Activated naive CD4-positive, alpha-beta T cell treated with anti-CD3 and anti-CD28 coated beads for 36 hours (primary cell): Measurements from ENCODE around the gene CHMP1A. TPM values are rescaled to one million over a fixed set of nuclear protein-coding genes. Genes with fewer than 3 reads are reported as not detected.
"Not testable (repeated sequence)": the region's sequence is repeated elsewhere in the genome, so short reads cannot be mapped to it uniquely, and the experiment has no call there.

Experiments used
- CTCF ChIA-PET: fragments of 350-600 bp; sonication (Branson Sonifier 250); formaldehyde crosslinking; loops from one replicate; lab custom pipeline; 2021; ENCODE audit warnings: antibody characterized with exemption; lab: Charles Lee
- DNase-seq: peaks from one replicate; pipeline ENCODE4 v3.0.0-alpha.2; 2020
- H3K27ac Mint-ChIP-seq: one replicate; pipeline ENCODE4 v1.8.0; 2021; ENCODE audit warnings: mild to moderate bottlenecking, mixed read lengths
- H3K27me3 Mint-ChIP-seq: one replicate; pipeline ENCODE4 v1.8.0; 2021; ENCODE audit warnings: low read depth, mixed read lengths
- H3K36me3 Mint-ChIP-seq: one replicate; pipeline ENCODE4 v1.8.0; 2021; ENCODE audit warnings: low read depth, mixed read lengths
- H3K4me1 Mint-ChIP-seq: one replicate; pipeline ENCODE4 v1.8.0; 2021; ENCODE audit warnings: low read depth, mixed read lengths
- H3K4me3 Mint-ChIP-seq: one replicate; pipeline ENCODE4 v1.8.0; 2021; ENCODE audit warnings: mild to moderate bottlenecking, moderate library complexity, mixed read lengths
- H3K9me3 Mint-ChIP-seq: one replicate; pipeline ENCODE4 v1.8.0; 2021; ENCODE audit warnings: mixed read lengths
- intact Hi-C: fragments of 100-400 bp; cut with micrococcal nuclease; formaldehyde crosslinking; loops from one replicate; pipeline ENCODE4 v1.15.1; 2023
- total RNA-seq, 2 experiments: library from RNA; stranded (reverse); gene quantifications; one replicate each; pipeline ENCODE4 v1.2.3, GENCODE V29; 2021

Gene CHMP1A
- 10 to 100 TPM; 46.8 to 48.4 TPM for total RNA-seq

DNA sequence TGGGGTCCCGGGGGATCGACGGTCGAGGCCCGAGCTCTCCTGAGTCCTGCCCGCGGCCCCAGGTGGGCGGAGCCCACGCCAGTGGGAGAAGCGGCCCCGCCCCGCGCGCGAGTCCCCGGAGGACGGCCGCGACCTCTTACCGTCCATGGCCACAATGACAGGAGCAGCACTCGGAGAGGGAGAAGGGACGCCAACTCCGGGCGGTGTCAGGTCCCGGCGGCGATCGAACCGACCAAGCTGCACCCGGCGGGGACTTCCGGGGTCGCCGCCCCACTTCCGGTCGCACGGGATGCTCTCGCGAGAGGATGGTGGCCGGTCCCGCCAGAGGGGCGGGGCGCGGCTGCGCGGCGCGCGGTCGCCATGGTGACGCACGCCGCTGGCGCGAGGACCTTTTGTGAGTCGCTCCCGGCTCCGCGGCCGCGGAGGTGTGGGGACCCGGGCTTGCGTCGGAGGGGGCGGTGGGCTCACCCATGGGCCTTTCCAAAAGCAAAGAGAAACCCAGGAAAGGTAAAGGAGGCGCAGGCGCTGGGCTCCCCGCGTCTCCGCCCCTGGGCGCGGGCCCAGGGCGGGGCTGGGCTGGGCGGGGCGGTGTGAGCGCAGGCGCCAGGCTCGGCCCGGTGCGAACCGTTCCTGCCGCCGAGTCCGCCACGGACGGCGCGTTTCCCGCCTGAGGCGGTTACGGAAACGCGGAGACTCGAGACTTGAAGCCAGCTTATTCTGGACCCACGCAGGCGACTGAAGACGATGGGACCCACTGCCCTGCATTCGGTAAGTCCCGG lies at the start of gene CHMP1A, which contains the start of gene SPATA33:
Gene CHMP1A (minus strand): TSS at position 267 of the 779 bp plus-strand sequence. CDS start 120 bp downstream, at position 147.
Gene SPATA33 (plus strand): TSS at position 395 of the 779 bp plus-strand sequence. CDS start 76 bp downstream, at position 471.
- peak; percentile 92 for DNase-seq
- H3K27ac Mint-ChIP-seq: peak within 1 kb of the TSS; percentile 77
- H3K4me1 Mint-ChIP-seq: peaks cover 32% of the 10 kb centered on the region
- H3K9me3 Mint-ChIP-seq: no peaks in the 10 kb centered on the region
- intact Hi-C loops: loop anchor here (1.0 to 10.0 kb wide), 3 partner anchors 29 to 413 kb away; partner anchors contain the start of gene CDK10
- H3K4me3 Mint-ChIP-seq: peak within 1 kb of the TSS; percentile 91
- peaks cover 28% of the 10 kb centered on the region for H3K36me3 Mint-ChIP-seq
- no peaks in the 10 kb centered on the region for H3K27me3 Mint-ChIP-seq
- CTCF ChIA-PET: no interaction called here

GRCh38 chr16:89706518-89707260 lies 49.2 kb upstream of the CHMP1A start:
- CTCF ChIA-PET: interaction anchor here (0.5 to 4.2 kb wide), 25 partner anchors 8 to 376 kb away, joined by 3 to 66 read pairs (median 4); partner anchors contain the start of gene VPS9D1
- no peak for DNase-seq
- H3K27ac Mint-ChIP-seq: no peak overlapping the region
- H3K9me3 Mint-ChIP-seq: no peaks in the 10 kb centered on the region
- no peak overlapping the region for H3K4me3 Mint-ChIP-seq
- no peaks in the 10 kb centered on the region for H3K27me3 Mint-ChIP-seq
- peaks cover 16% of the 10 kb centered on the region for H3K4me1 Mint-ChIP-seq
- intact Hi-C loops: loop anchor here (1.0 kb wide), 2 partner anchors 87 to 155 kb away; no protein-coding TSS in a partner anchor
- H3K36me3 Mint-ChIP-seq: no peaks in the 10 kb centered on the region

- intact Hi-C loops: no loop called here
- no peaks in the 10 kb centered on the region for H3K36me3 Mint-ChIP-seq
- no peak overlapping the region for H3K27ac Mint-ChIP-seq
- H3K9me3 Mint-ChIP-seq: no peaks in the 10 kb centered on the region
- peaks cover 22% of the 10 kb centered on the region for H3K4me1 Mint-ChIP-seq
- CTCF ChIA-PET: interaction anchor here (0.7 to 4.2 kb wide), 10 partner anchors 9 to 205 kb away, joined by 3 to 66 read pairs (median 7); partner anchors contain the start of gene TCF25
- H3K4me3 Mint-ChIP-seq: no peak overlapping the region
- DNase-seq: no peak
- no peaks in the 10 kb centered on the region for H3K27me3 Mint-ChIP-seq
These were observed 47.5 kb upstream of the CHMP1A start for GRCh38 chr16:89705006-89705405.

DNA sequence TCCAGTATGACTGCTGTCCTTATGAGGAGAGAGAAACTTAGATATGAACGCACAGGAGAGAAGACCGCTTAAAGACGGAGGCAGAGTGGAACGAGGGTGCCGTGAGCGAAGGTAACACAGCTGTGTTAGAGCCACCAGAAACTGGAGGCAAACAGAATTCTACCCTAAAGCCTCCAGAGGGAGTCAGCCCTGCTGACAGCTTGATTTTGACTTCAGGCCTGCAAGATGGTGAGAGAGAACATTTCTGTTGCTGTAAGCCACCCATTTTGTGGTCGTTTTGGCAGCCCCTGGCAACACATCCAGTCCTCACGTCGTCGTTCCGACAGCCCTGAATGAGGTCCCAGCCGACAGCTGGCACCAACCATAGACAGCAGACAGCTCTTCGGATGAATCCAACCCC lies 46.8 kb upstream of the CHMP1A start:
- intact Hi-C loops: loop anchor here (5.0 kb wide), 1 partner anchor 293 kb away; no protein-coding TSS in a partner anchor
- CTCF ChIA-PET: interaction anchor here (0.7 to 3.8 kb wide), 6 partner anchors 13 to 156 kb away, joined by 3 to 38 read pairs (median 3); no protein-coding TSS in a partner anchor
- H3K27me3 Mint-ChIP-seq: no peaks in the 10 kb centered on the region
- H3K9me3 Mint-ChIP-seq: no peaks in the 10 kb centered on the region
- peaks cover 25% of the 10 kb centered on the region for H3K4me1 Mint-ChIP-seq
- no peaks in the 10 kb centered on the region for H3K36me3 Mint-ChIP-seq
- H3K27ac Mint-ChIP-seq: no peak overlapping the region
- no peak for DNase-seq
- no peak overlapping the region for H3K4me3 Mint-ChIP-seq

- H3K4me3 Mint-ChIP-seq: peak within 1 kb of the TSS; percentile 75
- H3K27ac Mint-ChIP-seq: peak within 1 kb of the TSS; percentile 63
- H3K4me1 Mint-ChIP-seq: peaks cover 25% of the 10 kb centered on the region
- H3K36me3 Mint-ChIP-seq: no peaks in the 10 kb centered on the region
- intact Hi-C loops: loop anchor here (1.0 to 5.0 kb wide), 9 partner anchors 10 to 296 kb away; partner anchors contain the start of genes CDK10, CHMP1A, SPATA33 and ZNF276
- CTCF ChIA-PET: interaction anchor here (0.6 to 3.2 kb wide), 11 partner anchors 14 to 319 kb away, joined by 3 to 28 read pairs (median 5); partner anchors contain the start of genes CDK10 and TCF25
- no peaks in the 10 kb centered on the region for H3K9me3 Mint-ChIP-seq
- no peaks in the 10 kb centered on the region for H3K27me3 Mint-ChIP-seq
- peak; percentile 97 for DNase-seq
These were observed 44.2 kb upstream of the CHMP1A start, which contains the start of gene SPATA2L for GRCh38 chr16:89701425-89702406. Gene SPATA2L (minus strand): TSS chr16:89701705. CDS start chr16:89701232, 473 bp downstream.

DNA sequence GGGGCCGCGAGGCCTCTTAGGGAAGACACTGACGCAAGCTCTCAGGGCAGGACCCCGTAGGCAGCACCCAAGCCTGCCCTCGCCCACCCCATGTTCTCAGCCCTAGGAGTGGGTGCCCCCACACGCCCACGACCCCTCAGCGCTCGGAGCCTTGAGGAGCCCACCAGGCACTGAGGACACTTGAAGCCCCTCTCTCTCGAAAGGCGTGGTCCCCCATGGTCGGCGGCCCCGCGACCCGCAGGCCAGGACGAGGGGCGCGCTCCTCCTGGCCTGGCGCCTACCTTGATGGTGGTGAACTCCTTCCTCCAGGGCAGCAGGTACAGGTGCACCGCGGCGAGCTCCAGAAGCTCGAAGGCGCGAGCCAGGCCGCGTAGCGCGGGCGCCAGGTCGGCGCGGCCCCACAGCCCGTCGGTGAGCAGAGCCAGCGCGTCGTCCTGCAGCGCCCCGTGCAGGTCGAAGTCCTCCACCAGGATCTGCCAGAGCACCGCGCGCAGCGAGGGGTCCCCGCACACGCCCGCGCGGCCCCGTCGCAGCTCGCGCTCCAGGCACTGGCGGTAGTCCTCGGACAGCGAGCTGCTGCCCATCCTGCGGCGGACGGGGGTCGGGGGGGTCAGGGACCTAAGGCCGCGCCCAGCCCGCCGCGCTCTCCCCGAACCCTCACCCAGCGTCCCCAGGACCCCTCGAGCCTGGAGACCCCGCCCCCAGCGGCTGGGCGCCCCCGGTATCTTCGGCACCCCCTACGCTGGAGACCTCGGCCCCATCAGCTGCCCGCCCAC lies 43.3 kb upstream of the CHMP1A start:
- CTCF ChIA-PET: interaction anchor here (0.7 to 3.2 kb wide), 29 partner anchors 9 to 320 kb away, joined by 3 to 28 read pairs (median 4); partner anchors contain the start of genes CDK10 and TCF25
- H3K4me3 Mint-ChIP-seq: peak overlapping the region; percentile 75
- no peaks in the 10 kb centered on the region for H3K27me3 Mint-ChIP-seq
- peak overlapping the region; percentile 63 for H3K27ac Mint-ChIP-seq
- intact Hi-C loops: loop anchor here (1.0 to 5.0 kb wide), 8 partner anchors 15 to 296 kb away; partner anchors contain the start of genes CDK10, FANCA, RPL13 and ZNF276
- H3K9me3 Mint-ChIP-seq: no peaks in the 10 kb centered on the region
- no peaks in the 10 kb centered on the region for H3K36me3 Mint-ChIP-seq
- DNase-seq: peak; percentile 65
- H3K4me1 Mint-ChIP-seq: peaks cover 22% of the 10 kb centered on the region

- H3K4me3 Mint-ChIP-seq: peak overlapping the region; percentile 75
- peaks cover 20% of the 10 kb centered on the region for H3K4me1 Mint-ChIP-seq
- no peaks in the 10 kb centered on the region for H3K9me3 Mint-ChIP-seq
- intact Hi-C loops: loop anchor here (1.0 to 5.0 kb wide), 4 partner anchors 116 to 297 kb away; partner anchors contain the start of genes FANCA and RPL13
- DNase-seq: peak; percentile 98
- CTCF ChIA-PET: interaction anchor here (0.6 to 3.2 kb wide), 32 partner anchors 10 to 368 kb away, joined by 3 to 28 read pairs (median 4); partner anchors contain the start of genes CDK10 and TCF25
- H3K27me3 Mint-ChIP-seq: no peaks in the 10 kb centered on the region
- H3K36me3 Mint-ChIP-seq: peaks cover 2% of the 10 kb centered on the region
- no peak overlapping the region for H3K27ac Mint-ChIP-seq
These were observed 42.7 kb upstream of the CHMP1A start for GRCh38 chr16:89700100-89700648.

DNA sequence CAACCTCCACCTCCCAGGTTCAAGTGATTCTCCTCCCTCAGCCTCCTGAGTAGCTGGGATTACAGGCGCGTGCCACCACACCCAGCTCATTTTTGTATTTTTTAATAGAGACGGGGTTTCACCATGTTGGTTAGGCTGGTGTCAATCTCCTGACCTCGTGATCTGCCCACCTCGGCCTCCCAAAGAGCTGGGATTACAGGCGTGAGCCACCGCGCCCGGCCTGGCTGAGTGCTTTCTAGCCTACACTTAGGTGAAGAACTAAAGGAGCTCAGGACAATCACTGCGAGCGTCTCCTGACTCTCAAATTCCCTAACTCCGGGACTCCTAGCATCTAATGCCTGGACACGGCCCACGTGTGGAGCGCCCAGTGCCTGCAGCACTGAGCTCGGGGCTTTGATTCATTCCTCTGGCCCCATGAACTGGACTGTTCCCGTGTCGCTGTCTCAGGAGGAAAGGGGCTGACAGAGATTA lies 42.2 kb upstream of the CHMP1A start:
- CTCF ChIA-PET: interaction anchor here (0.6 to 3.2 kb wide), 27 partner anchors 10 to 367 kb away, joined by 3 to 28 read pairs (median 4); partner anchors contain the start of genes CDK10 and TCF25
- intact Hi-C loops: loop anchor here (1.0 to 5.0 kb wide), 4 partner anchors 117 to 298 kb away; partner anchors contain the start of genes FANCA and RPL13
- not testable (repeated sequence) for H3K4me3 Mint-ChIP-seq, DNase-seq, H3K27me3 Mint-ChIP-seq, H3K9me3 Mint-ChIP-seq, H3K36me3 Mint-ChIP-seq, H3K27ac Mint-ChIP-seq
- H3K4me1 Mint-ChIP-seq: peaks cover 20% of the 10 kb centered on the region

- DNase-seq, H3K27me3 Mint-ChIP-seq, H3K27ac Mint-ChIP-seq, H3K36me3 Mint-ChIP-seq, H3K9me3 Mint-ChIP-seq, intact Hi-C loops, H3K4me3 Mint-ChIP-seq: not testable (repeated sequence)
- H3K4me1 Mint-ChIP-seq: peaks cover 20% of the 10 kb centered on the region
- CTCF ChIA-PET: interaction anchor here (0.6 to 3.2 kb wide), 8 partner anchors 10 to 175 kb away, joined by 3 to 23 read pairs (median 6); partner anchors contain the start of genes CPNE7 and TCF25
These were observed 41.2 kb upstream of the CHMP1A start for GRCh38 chr16:89698717-89699116.
